Activated CD8-positive, alpha-beta T cell treated with anti-CD3 and anti-CD28 coated beads, Interleukin-2, amount 10 ng/mL, durations not matched to agents 7 days and 5 days (primary cell): ENCODE measurements around the gene IGSF1. TPM values are rescaled to one million over a fixed set of nuclear protein-coding genes. Genes with fewer than 3 reads are reported as not detected.

Experiments
- ATAC-seq: fragments of 150-1000 bp; cut with Tn5 transposase; one replicate; pipeline ENCODE4 v1.10.0; 2021; ENCODE audit warnings: moderate library complexity
- CTCF ChIA-PET: fragments of 350-600 bp; sonication (Branson Sonifier 250); formaldehyde crosslinking; loops from one replicate; lab custom pipeline; 2021; ENCODE audit warnings: antibody characterized with exemption; lab: Charles Lee
- POLR2A ChIA-PET: fragments of 350-600 bp; sonication (Branson Sonifier 250); formaldehyde crosslinking; loops from one replicate; lab custom pipeline; 2021; ENCODE audit warnings: antibody characterized with exemption; lab: Charles Lee
- DNase-seq: peaks from one replicate; pipeline ENCODE4 v3.0.0-alpha.2; 2020
- H3K27ac Mint-ChIP-seq: one replicate; pipeline ENCODE4 v1.8.0; 2021; ENCODE audit warnings: mild to moderate bottlenecking, mixed read lengths
- H3K27me3 Mint-ChIP-seq: one replicate; pipeline ENCODE4 v1.8.0; 2021; ENCODE audit warnings: low read depth, mixed read lengths
- H3K36me3 Mint-ChIP-seq: one replicate; pipeline ENCODE4 v1.8.0; 2021; ENCODE audit warnings: low read depth, mixed read lengths
- H3K4me1 Mint-ChIP-seq: one replicate; pipeline ENCODE4 v1.8.0; 2021; ENCODE audit warnings: low read depth, mixed read lengths
- H3K4me3 Mint-ChIP-seq: one replicate; pipeline ENCODE4 v1.8.0; 2021; ENCODE audit warnings: mild to moderate bottlenecking, mixed read lengths
- H3K9me3 Mint-ChIP-seq: one replicate; pipeline ENCODE4 v1.8.0; 2022; ENCODE audit warnings: mixed read lengths; ENCODE audit not compliant: insufficient read depth
- total RNA-seq, 2 experiments: library from RNA; stranded (reverse); gene quantifications; one replicate each; pipeline ENCODE4 v1.2.3, GENCODE V29; 2021

Gene IGSF1
- total RNA-seq, 2 experiments from 2014 or later = not detected

- Mint-ChIP-seq H3K27me3 (no peaks in the 10 kb centered on the region), H3K4me1 (no peaks in the 10 kb centered on the region), H3K36me3 (no peaks in the 10 kb centered on the region), H3K9me3 (no peaks in the 10 kb centered on the region), H3K27ac (no peak overlapping the region), H3K4me3 (no peak overlapping the region)
- POLR2A ChIA-PET = no interaction called here
- no peak for DNase-seq
- CTCF ChIA-PET = no interaction called here
- ATAC-seq = no peak
Observed at GRCh38 chrX:131301155-131301554, 12.0 kb upstream of the IGSF1 start.

GRCh38 chrX:131298846-131299245, 9.7 kb upstream of the IGSF1 start:
- ChIA-PET POLR2A (interaction anchor here (0.8 kb wide), 1 partner anchor 301 kb away, joined by 4 read pairs; no protein-coding TSS in a partner anchor), CTCF (no interaction called here)
- Mint-ChIP-seq H3K27me3 (peaks cover 2% of the 10 kb centered on the region), H3K9me3 (no peaks in the 10 kb centered on the region), H3K4me1 (no peaks in the 10 kb centered on the region), H3K4me3 (no peak overlapping the region), H3K36me3 (no peaks in the 10 kb centered on the region), H3K27ac (no peak overlapping the region)
- DNase-seq (no peak), ATAC-seq (no peak)

GRCh38 chrX:131298036-131298435, 8.9 kb upstream of the IGSF1 start:
- POLR2A ChIA-PET = interaction anchor here (0.8 kb wide), 1 partner anchor 302 kb away, joined by 4 read pairs; no protein-coding TSS in a partner anchor
- no peak for ATAC-seq
- H3K27ac Mint-ChIP-seq = no peak overlapping the region

GRCh38 chrX:131289527-131289926, 421 bp upstream of the IGSF1 start:
- Mint-ChIP-seq H3K4me1 (no peaks in the 10 kb centered on the region), H3K27ac (no peak overlapping the region), H3K36me3 (no peaks in the 10 kb centered on the region), H3K27me3 (peaks cover 7% of the 10 kb centered on the region), H3K9me3 (no peaks in the 10 kb centered on the region), H3K4me3 (no peak overlapping the region)
- ATAC-seq = no peak
- ChIA-PET POLR2A (no interaction called here), CTCF (no interaction called here)
- no peak for DNase-seq

More at GRCh38 chrX:131298036-131298435, 8.9 kb upstream of the IGSF1 start:
- no peak for DNase-seq
- peaks cover 2% of the 10 kb centered on the region for H3K27me3 Mint-ChIP-seq
- no peaks in the 10 kb centered on the region for H3K4me1 Mint-ChIP-seq
- CTCF ChIA-PET = no interaction called here
- no peaks in the 10 kb centered on the region for H3K36me3 Mint-ChIP-seq
- no peak overlapping the region for H3K4me3 Mint-ChIP-seq
- no peaks in the 10 kb centered on the region for H3K9me3 Mint-ChIP-seq

- Mint-ChIP-seq H3K36me3 (no peaks in the 10 kb centered on the region), H3K4me3 (no peak overlapping the region), H3K9me3 (no peaks in the 10 kb centered on the region), H3K27me3 (peaks cover 6% of the 10 kb centered on the region), H3K4me1 (no peaks in the 10 kb centered on the region), H3K27ac (no peak overlapping the region)
- ChIA-PET CTCF (no interaction called here), POLR2A (no interaction called here)
- ATAC-seq (no peak), DNase-seq (no peak)
Observed at GRCh38 chrX:131288188-131288587, 918 bp downstream of the IGSF1 start.

GRCh38 chrX:131287560-131288179, 1.4 kb downstream of the IGSF1 start:
- DNase-seq (no peak), ATAC-seq (no peak)
- Mint-ChIP-seq H3K27me3 (peaks cover 6% of the 10 kb centered on the region), H3K4me1 (no peaks in the 10 kb centered on the region), H3K9me3 (no peaks in the 10 kb centered on the region), H3K36me3 (no peaks in the 10 kb centered on the region), H3K27ac (no peak overlapping the region), H3K4me3 (no peak overlapping the region)
- CTCF ChIA-PET = no interaction called here
- POLR2A ChIA-PET = no interaction called here

- ATAC-seq (no peak), DNase-seq (no peak)
- Mint-ChIP-seq H3K9me3 (no peaks in the 10 kb centered on the region), H3K27me3 (no peaks in the 10 kb centered on the region), H3K36me3 (no peaks in the 10 kb centered on the region), H3K4me1 (no peaks in the 10 kb centered on the region), H3K27ac (no peak overlapping the region), H3K4me3 (no peak overlapping the region)
- ChIA-PET POLR2A (no interaction called here), CTCF (no interaction called here)
Observed at GRCh38 chrX:131279617-131280016, 9.5 kb downstream of the IGSF1 start.

GRCh38 chrX:131279197-131279596, 9.9 kb downstream of the IGSF1 start:
- Mint-ChIP-seq H3K36me3 (no peaks in the 10 kb centered on the region), H3K9me3 (no peaks in the 10 kb centered on the region), H3K27me3 (no peaks in the 10 kb centered on the region), H3K27ac (no peak overlapping the region), H3K4me1 (no peaks in the 10 kb centered on the region), H3K4me3 (no peak overlapping the region)
- ATAC-seq (no peak), DNase-seq (no peak)
- ChIA-PET POLR2A (no interaction called here), CTCF (no interaction called here)

GRCh38 chrX:131277543-131278136, 11.5 kb downstream of the IGSF1 start:
- Mint-ChIP-seq H3K27ac (no peak overlapping the region), H3K9me3 (no peaks in the 10 kb centered on the region), H3K36me3 (no peaks in the 10 kb centered on the region), H3K27me3 (no peaks in the 10 kb centered on the region), H3K4me1 (no peaks in the 10 kb centered on the region), H3K4me3 (no peak overlapping the region)
- ATAC-seq (no peak), DNase-seq (no peak)
- ChIA-PET POLR2A (no interaction called here), CTCF (no interaction called here)

- ATAC-seq (no peak), DNase-seq (no peak)
- Mint-ChIP-seq H3K4me1 (no peaks in the 10 kb centered on the region), H3K27ac (no peak overlapping the region), H3K36me3 (no peaks in the 10 kb centered on the region), H3K9me3 (no peaks in the 10 kb centered on the region), H3K4me3 (no peak overlapping the region), H3K27me3 (no peaks in the 10 kb centered on the region)
- ChIA-PET POLR2A (no interaction called here), CTCF (no interaction called here)
Observed at GRCh38 chrX:131273011-131273410, 16.1 kb downstream of the IGSF1 start.

- no peaks in the 10 kb centered on the region for H3K9me3 Mint-ChIP-seq
- ATAC-seq (no peak), DNase-seq (no peak)
- ChIA-PET CTCF (no interaction called here), POLR2A (no interaction called here)
- H3K4me3 Mint-ChIP-seq = no peak overlapping the region
- no peaks in the 10 kb centered on the region for H3K36me3 Mint-ChIP-seq
- H3K27me3 Mint-ChIP-seq = no peaks in the 10 kb centered on the region
- no peak overlapping the region for H3K27ac Mint-ChIP-seq
- H3K4me1 Mint-ChIP-seq = no peaks in the 10 kb centered on the region
Observed at GRCh38 chrX:131271826-131272225, 17.3 kb downstream of the IGSF1 start.

GRCh38 chrX:131271274-131271673, 17.8 kb downstream of the IGSF1 start:
- Mint-ChIP-seq H3K4me1 (no peaks in the 10 kb centered on the region), H3K36me3 (no peaks in the 10 kb centered on the region), H3K4me3 (no peak overlapping the region), H3K27ac (no peak overlapping the region), H3K27me3 (no peaks in the 10 kb centered on the region), H3K9me3 (no peaks in the 10 kb centered on the region)
- POLR2A ChIA-PET = no interaction called here
- no peak for DNase-seq
- ATAC-seq = no peak
- CTCF ChIA-PET = no interaction called here
